Left renal pelvis (tissue), 4 donors: ENCODE results near the gene PHF23. TPM values are rescaled to one million over a fixed set of nuclear protein-coding genes. Genes with fewer than 3 reads are reported as not detected.
A peak's percentile ranks its signal among the peaks of the same experiment; 100 is the strongest.
"Not testable (repeated sequence)": the region's sequence is repeated elsewhere in the genome, so short reads cannot be mapped to it uniquely, and the experiment has no call there.

Source experiments
- DNase-seq, 4 donors: peaks; one replicate each; pipeline ENCODE4 v3.0.0-alpha.2; 2013; ENCODE audit warnings: low read depth in 4 of 4, low spot score in 3 of 4
- polyA plus RNA-seq, 4 donors: library from polyadenylated mRNA; unstranded; fragments of 120-200 nt; gene quantifications; one replicate each; pipeline ENCODE4 v1.2.1, GENCODE V29; 2013; ENCODE audit not compliant: insufficient read length in 4 of 4

PHF23 gene
- polyA plus RNA-seq, 4 donors = 39.1 to 62.6 (median 52.5) TPM

DNA sequence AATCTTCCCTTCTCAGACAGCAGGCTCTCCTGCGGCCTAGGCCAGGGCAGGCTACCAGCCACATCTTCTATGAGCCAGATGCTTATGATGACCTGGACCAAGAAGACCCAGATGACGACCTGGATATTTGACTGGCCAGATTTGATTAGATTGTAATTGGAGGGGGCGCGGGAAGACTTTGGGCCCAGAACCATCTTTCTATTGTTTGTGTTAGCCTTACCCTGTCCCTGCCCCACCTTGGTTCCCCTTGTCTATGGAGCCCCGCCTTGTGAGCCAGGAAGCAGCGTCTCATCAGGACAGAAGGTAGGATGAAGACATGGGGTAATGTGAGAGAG is 20.3 kb upstream of the PHF23 start:
- DNase-seq = no peak

DNA sequence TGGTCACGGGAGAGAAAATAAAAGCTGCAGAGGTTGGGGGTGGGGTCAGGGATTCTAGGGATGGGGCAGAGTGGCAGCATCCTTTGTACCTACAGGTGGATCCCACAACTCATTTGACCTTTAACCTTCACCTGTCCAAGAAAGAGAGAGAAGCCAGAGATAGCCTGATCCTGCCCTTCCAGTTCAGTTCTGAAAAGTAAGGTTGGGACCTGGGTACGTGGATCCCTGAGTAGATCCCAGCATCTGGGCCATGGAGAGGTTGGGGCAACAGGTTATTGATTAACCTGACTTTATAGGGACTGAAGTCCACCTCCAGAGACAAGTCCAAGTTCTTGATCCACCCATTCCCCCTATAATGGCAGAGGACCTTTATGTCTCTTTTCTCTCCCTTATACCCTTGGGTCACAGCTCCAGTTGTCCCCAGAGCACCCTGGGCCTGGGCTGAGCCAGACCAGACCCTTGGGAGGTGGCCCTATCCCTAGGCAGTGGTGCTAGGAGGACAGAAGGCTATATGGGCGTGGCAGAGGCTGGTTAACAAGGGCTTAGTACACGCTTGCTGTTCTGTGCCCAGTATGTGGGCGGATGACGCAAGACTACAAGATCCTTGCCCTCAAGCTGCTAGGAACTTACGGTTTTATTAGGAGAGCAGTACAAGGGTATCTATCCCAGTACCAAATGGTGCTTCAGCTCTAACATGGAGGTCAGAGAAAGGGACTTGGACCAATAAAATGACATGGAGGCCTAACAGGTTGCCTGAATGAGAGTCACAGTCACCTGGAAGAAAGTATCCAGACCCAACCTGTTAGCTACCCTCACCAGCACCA is 19.7 kb upstream of the PHF23 start:
- DNase-seq = no peak

DNA sequence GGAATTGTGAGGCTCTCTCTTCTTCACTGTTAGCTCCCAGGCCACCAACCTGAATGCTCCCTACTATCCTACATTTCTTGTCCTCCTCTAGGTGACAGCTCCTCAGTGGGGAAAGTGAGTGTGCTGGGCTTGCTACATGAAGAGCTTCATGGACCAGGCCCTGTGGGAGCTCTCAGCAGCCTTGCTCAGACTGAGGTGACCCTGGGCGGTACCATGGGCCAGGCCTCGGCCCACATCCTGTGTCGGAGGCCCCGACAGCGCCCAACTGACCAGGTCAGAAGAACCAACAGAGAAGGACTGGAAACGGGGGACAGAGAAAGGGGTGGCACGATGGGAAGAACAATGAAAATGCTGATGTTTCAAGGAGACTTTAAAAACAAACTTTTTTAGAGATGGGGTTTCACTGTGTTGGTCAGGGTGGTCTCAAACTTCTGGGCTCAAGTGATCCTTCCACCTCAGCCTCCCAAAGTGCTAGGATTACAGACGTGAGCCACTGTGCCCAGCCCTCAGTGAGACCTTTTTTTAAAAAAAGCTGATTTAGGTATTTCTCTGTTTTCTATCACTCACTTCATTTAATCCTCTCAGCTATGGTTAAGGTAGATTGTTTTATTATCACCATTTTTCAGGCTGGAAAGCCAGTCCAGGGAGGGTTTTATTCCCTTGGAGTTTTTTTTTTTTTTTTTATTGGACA is 17.7 kb upstream of the PHF23 start:
- DNase-seq = no peak

- DNase-seq = no peak
Measured at GRCh38 chr17:7254511-7254910, 15.3 kb upstream of the PHF23 start.

- DNase-seq = no peak
Measured at GRCh38 chr17:7253082-7253481, 13.8 kb upstream of the PHF23 start.

GRCh38 chr17:7252176-7253043 is 13.2 kb upstream of the PHF23 start, which contains the start of gene ELP5:
ELP5 (plus strand) TSS chr17:7252215; CDS start chr17:7252551, 336 bp downstream.
- peak in 2 of 4 donors; percentile 87 to 89 for DNase-seq

DNA sequence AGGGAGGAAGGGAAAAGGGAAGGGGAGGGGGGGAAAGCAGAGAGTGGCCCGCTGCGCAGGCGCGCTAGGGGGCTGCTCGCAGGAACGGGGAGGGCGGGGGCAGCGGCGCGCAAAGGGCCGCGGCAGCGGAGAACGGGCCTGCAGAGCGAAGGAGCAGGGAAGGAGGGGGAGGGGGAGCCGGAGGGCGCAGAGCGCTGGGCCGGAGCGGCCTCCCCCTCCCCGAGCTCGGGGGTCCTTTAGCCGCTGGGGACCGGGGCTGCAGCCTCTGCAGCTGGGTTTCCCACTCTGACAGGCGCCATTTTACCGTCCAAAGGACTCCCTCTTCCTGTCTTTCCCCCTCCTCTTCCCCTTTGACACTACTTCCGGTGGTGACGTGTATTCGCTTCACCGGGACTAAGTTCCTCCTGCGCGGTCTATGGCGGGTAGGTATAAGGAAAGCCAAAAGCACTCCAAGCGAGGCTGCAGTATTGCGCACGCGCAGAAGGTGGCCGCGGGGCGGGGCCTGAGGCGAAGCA is 12.5 kb upstream of the PHF23 start, which contains the start of gene CTDNEP1:
Gene CTDNEP1, minus strand, starts transcription at position 74 of the 515 bp plus-strand sequence. CDS start 438 bp downstream, outside the sequence.
- peak; percentile 100 for DNase-seq

DNA sequence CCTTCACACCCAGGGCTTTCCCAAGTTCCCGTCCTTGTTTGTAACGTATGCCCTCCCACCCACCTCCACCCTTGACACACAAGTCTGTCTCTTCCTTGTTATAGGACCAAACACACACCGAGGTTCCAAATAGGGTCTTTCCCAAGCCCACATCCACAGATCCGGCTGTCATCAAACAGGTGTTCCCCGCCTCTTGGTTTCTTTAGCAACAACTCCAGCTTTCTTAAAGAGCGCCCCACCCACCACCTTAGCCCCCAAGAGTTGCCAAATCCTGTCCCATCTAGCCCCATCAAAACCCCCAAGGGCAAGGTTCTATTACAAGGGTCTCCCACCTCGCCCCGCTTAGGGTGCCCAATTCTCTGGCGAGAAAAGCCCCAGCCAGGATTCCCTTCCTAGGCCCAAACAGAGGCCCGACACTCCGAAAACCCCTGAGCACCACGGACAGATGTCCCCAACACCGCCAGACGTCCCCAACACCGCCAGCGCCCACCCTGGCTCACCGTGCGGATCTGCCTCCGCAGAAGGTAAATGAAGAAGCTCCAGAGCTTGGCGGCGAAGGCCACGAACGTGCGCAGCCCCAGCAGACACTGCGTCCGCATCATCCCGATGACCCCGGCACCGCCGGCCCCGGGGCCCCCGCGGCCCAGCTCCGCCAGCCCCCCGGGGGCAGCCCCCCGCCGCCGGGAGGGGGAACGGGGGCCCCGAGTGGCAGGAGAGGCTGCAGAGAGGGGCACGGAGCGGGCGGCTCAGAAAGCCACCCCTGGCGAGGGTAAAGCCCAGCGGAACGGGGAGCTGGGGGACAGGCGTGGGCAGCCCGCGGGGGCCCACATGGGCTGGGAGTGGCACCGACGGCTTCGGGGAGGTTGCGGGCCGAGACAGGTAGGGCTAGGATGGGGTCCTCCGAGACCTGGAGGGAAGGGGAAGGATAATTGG is 11.7 kb upstream of the PHF23 start:
- DNase-seq = no peak

- no peak for DNase-seq
Measured at GRCh38 chr17:7249830-7250229, 10.6 kb upstream of the PHF23 start.

DNA sequence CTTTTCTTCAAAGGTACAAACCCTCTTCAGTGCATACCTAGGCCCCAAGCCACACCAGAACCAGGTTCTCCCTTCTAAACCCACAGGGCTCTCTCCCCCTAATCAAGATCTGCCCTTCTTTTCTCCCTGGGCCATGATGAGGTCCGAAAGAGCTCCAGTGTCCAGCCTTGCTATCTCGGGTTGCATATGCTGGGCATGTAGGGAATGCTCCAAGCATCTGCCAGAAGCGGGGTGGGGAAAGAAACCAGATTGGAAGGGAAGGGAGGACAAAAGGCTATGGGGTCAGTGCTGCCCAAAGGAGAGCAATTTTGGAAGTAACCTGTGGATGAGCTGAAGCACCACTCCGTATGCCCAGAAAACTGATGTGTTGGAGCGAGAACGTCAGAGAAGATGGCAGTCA is 10.0 kb upstream of the PHF23 start:
- DNase-seq = no peak

DNA sequence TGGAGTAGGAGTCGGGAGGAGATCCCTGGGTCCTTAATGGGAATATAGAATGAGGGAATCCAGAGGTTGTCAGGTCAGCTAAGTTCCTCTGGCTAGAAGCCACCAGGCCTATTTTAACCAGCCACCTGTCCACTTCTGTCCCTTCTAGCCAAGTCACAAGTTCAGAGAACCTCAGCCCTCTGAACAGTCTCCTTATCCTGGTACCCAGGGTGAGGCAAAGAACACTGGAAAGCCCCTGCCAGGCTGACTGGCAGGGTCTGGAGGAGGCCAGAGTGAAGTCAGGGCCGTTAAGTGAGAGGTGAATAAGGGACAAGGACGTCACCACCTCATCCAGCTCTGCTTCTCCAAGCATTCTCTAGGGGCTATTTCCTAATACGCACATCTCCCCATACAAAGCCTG is 9.5 kb upstream of the PHF23 start:
- no peak for DNase-seq

- DNase-seq = no peak
Measured at GRCh38 chr17:7246779-7247178, 7.5 kb upstream of the PHF23 start.

- DNase-seq = not testable (repeated sequence)
Measured at GRCh38 chr17:7243838-7244237, 4.6 kb upstream of the PHF23 start.

- DNase-seq = no peak
Measured at GRCh38 chr17:7243453-7243729, 4.1 kb upstream of the PHF23 start.

GRCh38 chr17:7242717-7243452 is 3.6 kb upstream of the PHF23 start:
- DNase-seq = peak; percentile 93 to 97 (median 96)

GRCh38 chr17:7241783-7242716 is 2.8 kb upstream of the PHF23 start, which contains the start of gene GABARAP:
GABARAP (minus strand) TSS chr17:7242449; CDS start chr17:7242330, 119 bp downstream.
- peak; percentile 92 to 96 (median 94) for DNase-seq

- DNase-seq = no peak
Measured at GRCh38 chr17:7241090-7241733, 2.0 kb upstream of the PHF23 start.
